ENCODE results near the gene TANK. TPM values are rescaled to one million over a fixed set of nuclear protein-coding genes. Genes with fewer than 3 reads are reported as not detected.

TANK gene
- total and polyA plus RNA-seq, 2 donors (not counting 3 experiments of a cell fraction or from before 2014, with no cell fraction given): 33.3 to 83.2 TPM

DNA sequence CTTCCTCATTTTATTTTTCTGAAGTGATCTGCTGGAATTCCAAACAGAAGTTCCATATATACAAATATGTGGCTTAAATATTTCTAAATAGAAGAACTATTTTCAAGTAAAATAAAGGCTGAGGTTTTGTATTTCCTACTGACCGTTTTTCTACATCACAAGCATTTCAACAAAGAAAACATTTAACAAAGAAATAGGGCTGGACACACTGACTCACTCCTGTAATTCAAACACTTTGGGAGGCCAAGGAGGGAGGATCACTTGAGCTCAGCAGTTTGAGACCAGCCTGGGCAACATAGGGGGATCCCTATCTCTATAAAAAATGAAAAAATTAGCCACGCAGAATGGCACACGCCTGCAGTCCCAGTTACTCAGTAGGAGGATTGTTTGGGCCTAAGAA, 44.6 kb downstream of the TANK start:
- no peak overlapping the region for H3K4me2 ChIP-seq (ENCODE audit: insufficient read depth, low read length)
- BruUV-seq (replicated peaks): no TSS peak
- no peaks in the 10 kb centered on the region for H3K9me1 ChIP-seq (replicated peaks; ENCODE audit: control insufficient read depth, extremely low read depth, insufficient read depth, low read length)
- H3K27ac ChIP-seq (ENCODE audit: insufficient read depth, low read depth, low read length): no peak overlapping the region
- no peak for DNase-seq (ENCODE audit: low read depth, low spot score)
- no peak overlapping the region for H3K9ac ChIP-seq (replicated peaks; ENCODE audit: extremely low read depth, insufficient read depth, low read length)
- POLR2A ChIA-PET: no interaction called here
- H2AFZ ChIP-seq (ENCODE audit: low read depth, low read length): no peak overlapping the region
- H3K9me3 ChIP-seq (replicated peaks; ENCODE audit: control insufficient read depth, insufficient read depth, low read length): no peaks in the 10 kb centered on the region
- peaks cover 36% of the 10 kb centered on the region for H3K4me1 ChIP-seq (ENCODE audit: control insufficient read depth, extremely low read depth, insufficient read depth, low read length)
- no peak overlapping the region for H3K4me3 ChIP-seq (replicated peaks in 1 of 3; ENCODE audit: insufficient read depth in 1 of 3, low read depth in 1 of 3, low read length in 3 of 3)
- intact Hi-C loops (cut with micrococcal nuclease) (no loop called here), dilution Hi-C loops (cut with MboI; ENCODE audit: extremely low pct_ligation_motif_present, low sequenced_read_pairs) (no loop called here)
- no peaks in the 10 kb centered on the region for H4K20me1 ChIP-seq (replicated peaks; ENCODE audit: control insufficient read depth, extremely low read depth, insufficient read depth, low read length)
- peaks cover 2% of the 10 kb centered on the region for H3K79me2 ChIP-seq (ENCODE audit: control insufficient read depth, insufficient read depth, low read length)
- FAIRE-seq: no peak
- TF ChIP-seq, protein P1, sequence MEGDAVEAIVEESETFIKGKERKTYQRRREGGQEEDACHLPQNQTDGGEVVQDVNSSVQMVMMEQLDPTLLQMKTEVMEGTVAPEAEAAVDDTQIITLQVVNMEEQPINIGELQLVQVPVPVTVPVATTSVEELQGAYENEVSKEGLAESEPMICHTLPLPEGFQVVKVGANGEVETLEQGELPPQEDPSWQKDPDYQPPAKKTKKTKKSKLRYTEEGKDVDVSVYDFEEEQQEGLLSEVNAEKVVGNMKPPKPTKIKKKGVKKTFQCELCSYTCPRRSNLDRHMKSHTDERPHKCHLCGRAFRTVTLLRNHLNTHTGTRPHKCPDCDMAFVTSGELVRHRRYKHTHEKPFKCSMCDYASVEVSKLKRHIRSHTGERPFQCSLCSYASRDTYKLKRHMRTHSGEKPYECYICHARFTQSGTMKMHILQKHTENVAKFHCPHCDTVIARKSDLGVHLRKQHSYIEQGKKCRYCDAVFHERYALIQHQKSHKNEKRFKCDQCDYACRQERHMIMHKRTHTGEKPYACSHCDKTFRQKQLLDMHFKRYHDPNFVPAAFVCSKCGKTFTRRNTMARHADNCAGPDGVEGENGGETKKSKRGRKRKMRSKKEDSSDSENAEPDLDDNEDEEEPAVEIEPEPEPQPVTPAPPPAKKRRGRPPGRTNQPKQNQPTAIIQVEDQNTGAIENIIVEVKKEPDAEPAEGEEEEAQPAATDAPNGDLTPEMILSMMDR (IDR thresholded peaks at IDR 0.05; ENCODE audit: extremely low read depth in 1 of 2, insufficient read depth in 1 of 2, low read depth in 1 of 2, low read length in 2 of 2): no peak
- TF ChIP-seq, protein P2, sequence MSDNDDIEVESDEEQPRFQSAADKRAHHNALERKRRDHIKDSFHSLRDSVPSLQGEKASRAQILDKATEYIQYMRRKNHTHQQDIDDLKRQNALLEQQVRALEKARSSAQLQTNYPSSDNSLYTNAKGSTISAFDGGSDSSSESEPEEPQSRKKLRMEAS (IDR thresholded peaks at IDR 0.05; ENCODE audit: insufficient read depth, insufficient read length): no peak
- TF ChIP-seq GATA2 (IDR thresholded peaks at IDR 0.05; ENCODE audit: insufficient read depth, insufficient read length, low read depth, low read length) (no peak), FOS (IDR thresholded peaks at IDR 0.05; ENCODE audit: borderline replicate concordance, insufficient read depth, low read length) (no peak), MYC (IDR thresholded peaks at IDR 0.05; ENCODE audit: low read depth, low read length) (no peak), POLR2A (IDR thresholded peaks at IDR 0.05; ENCODE audit: low read depth, low read length) (no peak), EZH2 (IDR thresholded peaks at IDR 0.05; ENCODE audit: borderline replicate concordance, low read depth, low read length, severe bottlenecking) (no peak), POLR2AphosphoS5 (IDR thresholded peaks at IDR 0.05; ENCODE audit: insufficient read depth, low read depth, low read length) (no peak), JUN (IDR thresholded peaks at IDR 0.05; ENCODE audit: borderline replicate concordance, insufficient read depth, insufficient read length, low read depth) (no peak)
- CTCF ChIA-PET: interaction anchor here (0.7 to 1.3 kb wide), 2 partner anchors 25 to 141 kb away, joined by 3 read pairs; no protein-coding TSS in a partner anchor
- peaks cover 2 to 7% of the 10 kb centered on the region in 2 experiments for H3K36me3 ChIP-seq (ENCODE audit: control insufficient read depth in 2 of 2, extremely low read depth in 1 of 2, insufficient read depth in 2 of 2, low read length in 2 of 2)
- no peaks in the 10 kb centered on the region for H3K27me3 ChIP-seq (ENCODE audit: control insufficient read depth in 2 of 2, insufficient read depth in 2 of 2, low read length in 2 of 2)
